Subcutaneous abdominal adipose tissue (tissue), 5 donors: ENCODE measurements around the gene PUM1.
"Not testable (repeated sequence)": the region's sequence is repeated elsewhere in the genome, so short reads cannot be mapped to it uniquely, and the experiment has no call there.

ENCODE experiments used
- H3K27ac ChIP-seq: one replicate; pipeline ENCODE4 v1.7.0; 2013; ENCODE audit warnings: low read depth, mild to moderate bottlenecking, inconsistent platforms, low read length, moderate library complexity
- H3K27me3 ChIP-seq, 5 donors: one replicate each; pipeline ENCODE4 v1.7.0; 2013; ENCODE audit warnings: low read length in 5 of 5, inconsistent platforms in 1 of 5; ENCODE audit not compliant: control insufficient read depth in 5 of 5, insufficient read depth in 4 of 5
- H3K36me3 ChIP-seq, 5 donors: one replicate each; pipeline ENCODE4 v1.7.0; 2013; ENCODE audit warnings: low read length in 5 of 5; ENCODE audit not compliant: control insufficient read depth in 5 of 5, insufficient read depth in 5 of 5
- H3K4me1 ChIP-seq, 5 donors: one replicate each; pipeline ENCODE4 v1.7.0; 2013; ENCODE audit warnings: low read length in 5 of 5, mild to moderate bottlenecking in 3 of 5, moderate library complexity in 1 of 5; ENCODE audit not compliant: control insufficient read depth in 5 of 5, insufficient read depth in 5 of 5
- H3K4me3 ChIP-seq, 5 donors: one replicate each; pipeline ENCODE4 v1.7.0; 2013; ENCODE audit warnings: low read length in 5 of 5, low read depth in 1 of 5
- H3K9ac ChIP-seq, 5 donors: one replicate each; pipeline ENCODE4 v1.7.0; 2013; ENCODE audit warnings: low read length in 5 of 5, mild to moderate bottlenecking in 4 of 5, moderate library complexity in 3 of 5
- H3K9me3 ChIP-seq, 5 donors: one replicate each; pipeline ENCODE4 v1.7.0; 2013; ENCODE audit warnings: low read length in 5 of 5; ENCODE audit not compliant: control insufficient read depth in 5 of 5
- donor health status: healthy.
- donor health status: healthy.
- donor health status: healthy.
- donor health status: healthy.
- donor health status: healthy.

PUM1 gene

GRCh38 chr1:30972349-30972748, 93.2 kb downstream of the PUM1 start:
- not testable (repeated sequence) for H3K9ac ChIP-seq, H3K27ac ChIP-seq, H3K4me3 ChIP-seq, H3K27me3 ChIP-seq, H3K9me3 ChIP-seq
- Histone ChIP-seq H3K4me1 (peaks cover 0 to 23% (median 21%) of the 10 kb centered on the region in 5 donors), H3K36me3 (peaks cover 20 to 38% (median 25%) of the 10 kb centered on the region in 5 donors)

GRCh38 chr1:30971496-30971895, 94.0 kb downstream of the PUM1 start:
- Histone ChIP-seq H3K9ac (no peak overlapping the region), H3K36me3 (peaks cover 15 to 41% (median 28%) of the 10 kb centered on the region in 5 donors), H3K4me3 (no peak overlapping the region), H3K9me3 (no peaks in the 10 kb centered on the region), H3K4me1 (peaks cover 0 to 20% (median 15%) of the 10 kb centered on the region in 5 donors), H3K27me3 (no peaks in the 10 kb centered on the region), H3K27ac (no peak overlapping the region)

- H3K27me3 ChIP-seq, result no peaks in the 10 kb centered on the region
- no peaks in the 10 kb centered on the region for H3K9me3 ChIP-seq
- no peak overlapping the region for H3K27ac ChIP-seq
- H3K36me3 ChIP-seq, result peaks cover 23 to 55% (median 42%) of the 10 kb centered on the region in 5 donors
- no peak overlapping the region for H3K9ac ChIP-seq
- peaks cover 0 to 13% (median 10%) of the 10 kb centered on the region in 5 donors for H3K4me1 ChIP-seq
- no peak overlapping the region for H3K4me3 ChIP-seq
Observed at GRCh38 chr1:30969903-30970302, 95.6 kb downstream of the PUM1 start.

- H3K9me3 ChIP-seq, result no peaks in the 10 kb centered on the region
- H3K36me3 ChIP-seq, result peaks cover 32 to 58% (median 51%) of the 10 kb centered on the region in 5 donors
- H3K27ac ChIP-seq, result no peak overlapping the region
- no peak overlapping the region for H3K4me3 ChIP-seq
- H3K27me3 ChIP-seq, result no peaks in the 10 kb centered on the region
- peaks cover 0 to 10% (median 7%) of the 10 kb centered on the region in 5 donors for H3K4me1 ChIP-seq
- no peak overlapping the region for H3K9ac ChIP-seq
Observed at GRCh38 chr1:30968220-30968971, 97.1 kb downstream of the PUM1 start.

- Histone ChIP-seq H3K4me3 (no peak overlapping the region), H3K36me3 (peaks cover 44 to 72% (median 66%) of the 10 kb centered on the region in 5 donors), H3K27me3 (no peaks in the 10 kb centered on the region), H3K9ac (no peak overlapping the region), H3K9me3 (no peaks in the 10 kb centered on the region), H3K27ac (no peak overlapping the region), H3K4me1 (peaks cover 0 to 9% (median 7%) of the 10 kb centered on the region in 5 donors)
Observed at GRCh38 chr1:30966690-30967369, 98.7 kb downstream of the PUM1 start.

GRCh38 chr1:30965924-30966599, 99.5 kb downstream of the PUM1 start:
- no peaks in the 10 kb centered on the region for H3K27me3 ChIP-seq
- no peak overlapping the region for H3K27ac ChIP-seq
- H3K9me3 ChIP-seq, result no peaks in the 10 kb centered on the region
- H3K9ac ChIP-seq, result no peak overlapping the region
- H3K36me3 ChIP-seq, result peaks cover 50 to 79% (median 71%) of the 10 kb centered on the region in 5 donors
- no peak overlapping the region for H3K4me3 ChIP-seq
- peaks cover 0 to 5% (median 3%) of the 10 kb centered on the region in 5 donors for H3K4me1 ChIP-seq

- H3K9ac ChIP-seq, result no peak overlapping the region
- H3K27me3 ChIP-seq, result no peaks in the 10 kb centered on the region
- H3K4me1 ChIP-seq, result peaks cover 0 to 5% (median 3%) of the 10 kb centered on the region in 5 donors
- H3K9me3 ChIP-seq, result no peaks in the 10 kb centered on the region
- peaks cover 46 to 81% (median 72%) of the 10 kb centered on the region in 5 donors for H3K36me3 ChIP-seq
- no peak overlapping the region for H3K27ac ChIP-seq
- no peak overlapping the region for H3K4me3 ChIP-seq
Observed at GRCh38 chr1:30964706-30965105, 100.8 kb downstream of the PUM1 start.

- Histone ChIP-seq H3K9me3 (no peaks in the 10 kb centered on the region), H3K27ac (no peak overlapping the region), H3K4me3 (no peak overlapping the region), H3K4me1 (peaks cover 1 to 5% (median 3%) of the 10 kb centered on the region in 5 donors), H3K27me3 (no peaks in the 10 kb centered on the region), H3K9ac (no peak overlapping the region), H3K36me3 (peaks cover 56 to 77% (median 60%) of the 10 kb centered on the region in 5 donors)
Observed at GRCh38 chr1:30962609-30963508, 102.7 kb downstream of the PUM1 start.

GRCh38 chr1:30957560-30958222, 107.8 kb downstream of the PUM1 start:
- H3K27ac ChIP-seq, result no peak overlapping the region
- no peaks in the 10 kb centered on the region for H3K27me3 ChIP-seq
- H3K4me3 ChIP-seq, result no peak overlapping the region
- peaks cover 32 to 60% (median 36%) of the 10 kb centered on the region in 5 donors for H3K36me3 ChIP-seq
- H3K9me3 ChIP-seq, result no peaks in the 10 kb centered on the region
- no peak overlapping the region for H3K9ac ChIP-seq
- H3K4me1 ChIP-seq, result peaks cover 0 to 10% (median 0%) of the 10 kb centered on the region in 5 donors
